CD1c-positive myeloid dendritic cell (primary cell): ENCODE results near the gene GATA6.
"Not testable (repeated sequence)": the region's sequence is repeated elsewhere in the genome, so short reads cannot be mapped to it uniquely, and the experiment has no call there.

ENCODE experiments used
- DNase-seq: peaks from one replicate; pipeline ENCODE4 v3.0.0-alpha.2; 2016; ENCODE audit errors: extremely low spot score

GATA6 gene

DNA sequence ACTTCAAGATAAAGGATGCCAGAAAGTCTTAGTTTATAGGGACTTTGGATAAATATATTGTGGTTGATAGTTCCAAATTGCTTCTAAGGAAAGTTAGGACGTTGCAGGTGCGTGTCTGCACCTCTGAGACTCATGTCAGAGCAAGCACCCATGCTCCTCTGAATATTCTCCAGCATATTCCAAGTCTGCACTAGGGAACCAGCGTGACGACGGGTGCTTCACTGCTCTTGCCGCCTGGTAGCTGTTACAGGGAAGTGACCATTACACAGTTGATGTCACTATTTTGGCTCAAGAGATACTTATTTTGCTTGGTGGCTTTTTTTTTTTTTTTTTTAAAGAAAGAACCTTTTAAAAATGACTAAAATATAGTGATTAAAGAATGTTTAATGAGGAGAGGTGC, 35.6 kb downstream of the GATA6 start:
- DNase-seq: no peak

GRCh38 chr18:22207021-22207758, 37.8 kb downstream of the GATA6 start:
- DNase-seq: no peak

- DNase-seq: no peak
These were observed 40.9 kb downstream of the GATA6 start for GRCh38 chr18:22210311-22210754.

DNA sequence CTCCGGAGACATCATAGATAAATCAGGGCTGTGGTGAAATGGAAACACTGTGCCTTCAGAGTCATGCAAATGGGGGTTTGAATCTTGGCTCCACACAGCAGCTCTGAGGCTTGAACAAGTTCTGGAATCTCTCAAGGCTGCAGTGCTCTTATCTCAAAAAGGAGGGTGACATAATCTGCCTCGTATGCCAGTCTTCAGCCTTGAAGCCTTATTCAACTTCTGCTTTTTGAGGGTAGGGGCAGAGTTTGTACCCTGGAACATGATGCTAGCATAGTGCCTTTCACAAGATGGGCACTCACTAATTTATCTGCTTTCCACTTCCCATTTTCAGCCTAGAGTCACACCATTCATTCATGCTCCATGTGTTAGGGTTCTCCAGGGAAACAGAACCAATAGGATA, 42.3 kb downstream of the GATA6 start:
- DNase-seq: no peak

DNA sequence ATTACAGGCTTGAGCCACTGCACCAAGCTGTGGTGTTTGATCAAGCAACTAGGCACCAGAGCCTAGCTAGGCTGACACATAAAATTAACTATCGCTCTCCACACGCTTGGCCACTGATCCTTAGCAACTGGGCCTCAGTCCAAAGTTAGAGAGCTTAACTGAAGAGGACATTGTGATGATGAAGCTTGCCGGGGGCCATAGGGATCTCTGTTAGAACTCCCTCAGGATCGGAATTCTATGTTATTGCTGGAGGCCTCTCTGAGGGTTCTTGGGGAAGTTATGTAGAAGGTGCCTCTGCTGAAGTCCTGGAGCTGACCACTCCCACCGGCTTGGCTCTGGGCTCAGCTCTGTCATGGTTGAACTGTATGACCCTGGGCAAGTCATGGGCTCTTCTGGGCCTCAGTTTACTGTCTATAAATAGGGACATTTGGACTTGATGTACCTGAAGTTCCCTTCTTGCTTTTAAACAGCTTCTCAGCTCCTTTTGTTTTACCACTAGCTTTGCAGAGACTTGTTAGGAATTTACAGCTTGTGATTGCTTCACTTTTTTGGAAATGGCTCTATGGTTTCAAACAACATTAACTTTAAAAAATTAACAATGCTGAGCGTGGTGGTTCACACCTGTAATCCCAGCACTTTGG, 44.1 kb downstream of the GATA6 start:
- DNase-seq: no peak

DNA sequence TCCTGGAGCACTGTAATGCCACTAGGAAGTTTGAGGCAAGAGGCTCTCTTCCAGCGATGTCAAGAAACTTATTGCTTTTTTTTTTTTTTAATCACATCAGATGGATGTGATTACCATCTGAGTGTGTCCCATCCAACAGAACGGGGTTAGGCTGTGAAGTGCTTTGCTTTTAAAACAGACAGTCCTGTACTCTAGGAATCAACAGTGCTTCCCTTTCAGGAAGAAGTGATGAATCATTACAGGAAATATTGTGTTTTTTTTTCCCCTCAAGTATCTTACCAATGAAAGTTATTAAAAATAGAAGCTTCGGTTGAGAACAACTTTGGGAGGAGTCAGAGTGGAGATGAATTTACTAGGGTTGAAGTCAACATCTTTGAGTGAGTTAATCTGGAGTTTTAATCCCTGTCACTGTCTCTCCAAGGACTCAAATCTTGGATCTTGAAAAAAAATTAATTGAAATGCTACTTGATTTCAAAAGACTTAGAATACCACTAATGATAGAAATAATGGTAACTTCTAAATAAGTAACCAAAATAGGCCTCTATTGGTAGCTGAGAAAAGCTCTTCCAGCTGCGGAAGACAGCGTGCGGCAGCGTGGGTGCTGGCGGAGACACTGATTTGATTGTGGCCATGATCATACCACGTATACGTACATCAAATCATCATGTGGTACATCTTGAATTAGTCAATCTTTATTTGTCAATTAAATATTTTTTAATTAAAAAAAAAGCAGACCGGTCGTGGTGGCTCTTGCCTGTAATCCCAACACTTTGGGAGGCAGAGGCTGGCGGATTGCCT, 45.5 kb downstream of the GATA6 start:
- DNase-seq: no peak

- DNase-seq: no peak
These were observed 49.4 kb downstream of the GATA6 start for GRCh38 chr18:22218835-22219234.

DNA sequence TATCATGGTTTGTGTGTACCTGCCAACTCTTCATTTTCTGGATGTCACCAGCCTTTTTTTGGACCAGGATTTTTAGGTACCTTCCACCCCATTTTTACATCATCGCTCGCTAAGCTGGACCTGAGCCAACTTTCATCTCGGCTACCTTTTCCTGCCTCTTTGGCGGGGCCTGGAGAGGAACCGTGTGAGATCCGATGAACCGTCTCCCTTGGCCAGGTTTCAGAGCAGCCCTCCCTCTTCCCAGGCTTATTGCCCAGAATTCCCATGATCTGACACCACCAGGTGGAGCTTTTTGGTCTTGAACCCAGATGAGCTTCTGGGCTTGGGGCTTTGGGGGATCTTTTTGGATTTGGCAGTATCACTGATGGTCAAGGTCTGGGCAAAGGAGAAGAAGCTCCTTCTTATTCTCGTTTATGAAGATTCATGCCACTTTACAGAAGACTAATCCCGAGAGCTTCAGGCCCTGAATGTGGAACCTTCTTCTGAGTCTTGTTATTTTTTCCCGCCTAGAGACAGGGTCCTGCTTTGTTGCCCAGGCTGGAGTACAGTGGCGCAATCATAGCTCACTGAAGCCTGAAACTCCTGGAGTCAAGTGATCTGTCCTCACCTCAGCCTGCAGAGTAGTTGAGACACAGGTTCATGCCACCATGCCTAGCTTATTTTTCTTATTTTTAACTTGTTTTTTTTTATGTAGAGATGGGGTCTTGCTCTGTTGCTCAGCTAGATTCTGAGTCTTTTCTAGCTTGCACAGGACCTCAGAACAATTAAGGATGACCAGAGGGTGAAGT, 50.4 kb downstream of the GATA6 start:
- DNase-seq: no peak

GRCh38 chr18:22220585-22220984, 51.2 kb downstream of the GATA6 start:
- not testable (repeated sequence) for DNase-seq

GRCh38 chr18:22221350-22221749, 52.0 kb downstream of the GATA6 start:
- DNase-seq: no peak

DNA sequence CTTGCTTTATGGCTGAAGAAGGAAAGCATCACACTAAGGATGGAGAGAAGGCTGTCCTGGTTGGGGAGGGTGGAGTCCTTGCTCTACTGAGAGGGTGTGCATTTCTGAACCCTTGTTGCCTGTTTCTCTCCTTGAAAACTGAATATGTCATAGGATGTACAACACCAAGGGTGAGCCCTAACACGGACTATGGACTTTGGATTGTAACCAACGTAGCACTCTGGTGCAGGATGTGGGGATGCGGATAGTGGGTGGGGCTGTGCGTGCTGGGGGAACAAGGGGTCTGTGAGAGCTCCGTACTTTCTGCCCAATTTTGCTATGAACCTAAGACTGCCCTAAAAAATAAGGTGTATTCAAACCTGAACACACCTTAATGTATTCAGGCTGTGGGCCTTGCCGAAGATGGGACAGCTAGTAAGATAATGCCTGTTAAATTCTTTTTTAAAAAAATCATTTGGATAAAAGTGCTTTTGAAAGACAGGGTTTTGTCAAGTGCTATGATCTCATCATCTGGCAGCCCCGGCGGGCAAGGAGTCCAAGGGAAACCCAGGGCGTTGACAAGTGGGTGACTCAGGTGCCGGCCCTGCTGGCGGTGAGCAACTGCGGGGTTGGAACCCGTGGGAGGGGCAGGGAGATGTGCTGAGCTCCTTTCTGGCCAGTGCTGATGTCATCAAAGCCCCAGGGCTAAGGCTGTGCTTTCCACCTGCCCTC, 54.0 kb downstream of the GATA6 start:
- DNase-seq: no peak

DNA sequence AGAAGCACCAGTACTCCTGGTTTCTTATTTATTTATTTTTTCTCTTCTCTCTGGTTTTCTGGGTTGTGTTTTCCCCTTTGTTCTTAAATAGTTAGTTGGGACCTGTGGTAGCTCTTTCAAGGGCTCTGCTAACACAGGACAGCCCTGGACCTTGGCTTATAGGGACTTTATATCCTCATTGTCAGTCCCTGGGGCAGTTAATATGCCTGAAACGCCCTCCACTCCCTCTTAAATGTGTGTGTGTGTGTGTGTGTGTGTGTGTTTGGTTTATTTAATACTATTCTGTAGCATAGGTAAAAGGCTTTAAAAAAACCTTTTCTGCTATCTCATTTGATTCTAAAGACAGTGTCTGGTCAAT, 54.6 kb downstream of the GATA6 start:
- DNase-seq: no peak

DNA sequence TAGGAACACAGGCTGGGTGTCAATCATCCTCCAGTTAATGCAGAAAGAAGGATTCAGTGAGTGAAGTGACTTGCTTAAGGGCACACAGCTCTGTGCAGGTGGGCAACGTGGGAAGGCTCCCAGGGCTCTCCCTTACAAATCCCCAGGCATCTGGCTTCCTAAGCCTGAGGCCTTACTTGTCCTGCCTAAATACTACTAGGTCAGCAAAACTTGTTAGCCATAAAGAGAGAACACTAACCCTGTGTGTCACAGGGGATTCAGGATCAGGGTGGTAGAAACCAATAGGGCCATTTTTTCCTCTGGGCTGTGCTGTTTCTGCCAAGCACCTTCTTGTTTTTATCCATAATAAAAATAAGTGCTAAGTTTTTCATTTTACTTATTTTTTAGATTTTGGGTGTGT, 55.0 kb downstream of the GATA6 start:
- no peak for DNase-seq

GRCh38 chr18:22226801-22227200, 57.4 kb downstream of the GATA6 start:
- DNase-seq: no peak

DNA sequence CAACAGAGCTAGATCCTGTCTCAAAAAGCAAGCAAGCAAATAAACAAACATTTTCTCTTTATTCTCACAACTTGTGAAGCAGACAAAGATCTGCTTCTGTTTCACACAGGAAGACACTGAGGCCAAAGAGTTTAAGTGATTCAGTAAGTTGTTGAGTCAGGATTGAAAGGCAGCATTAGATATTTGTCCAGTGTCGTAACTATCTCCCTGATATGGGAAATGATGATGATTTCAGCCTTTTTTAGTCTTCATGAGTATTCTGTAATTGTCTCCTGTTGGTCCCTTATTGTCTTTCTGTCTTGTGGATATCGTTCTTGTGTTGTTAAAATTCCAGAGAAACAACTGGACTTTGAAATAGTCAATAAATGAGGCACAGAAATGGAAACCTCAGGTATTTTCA, 59.6 kb downstream of the GATA6 start:
- DNase-seq: no peak

DNA sequence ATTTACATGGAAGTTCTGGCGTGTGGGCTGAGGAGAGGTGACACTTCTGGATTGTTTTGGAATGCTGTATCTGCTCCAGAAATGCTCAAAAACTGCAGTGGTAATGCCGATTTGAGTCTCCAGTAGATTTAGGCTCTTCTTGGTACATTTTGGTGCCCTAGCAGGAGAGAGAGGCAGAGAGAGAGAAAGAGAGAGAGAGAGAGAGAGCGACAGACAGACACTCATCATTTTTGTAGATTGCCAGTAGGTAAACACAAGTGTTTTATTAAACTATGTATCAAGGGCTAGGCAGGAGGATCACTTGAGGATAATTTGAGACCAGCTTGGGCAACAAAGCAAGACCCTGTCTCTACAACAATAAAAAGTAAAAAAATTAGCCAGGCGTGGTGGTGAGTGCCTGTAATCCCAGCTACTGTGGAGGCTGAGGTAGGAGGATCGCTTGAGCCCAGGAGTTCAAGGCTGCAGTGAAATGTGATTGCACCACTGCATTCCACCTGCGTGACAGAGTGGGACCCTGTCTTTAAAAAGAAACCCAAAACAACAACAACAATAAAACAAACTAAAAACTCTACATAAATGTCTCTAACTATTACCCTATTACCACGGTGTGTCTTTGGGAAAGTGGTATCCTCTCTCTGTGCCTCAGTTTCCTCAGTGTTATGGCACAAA, 60.2 kb downstream of the GATA6 start:
- DNase-seq: no peak

- no peak for DNase-seq
These were observed 61.1 kb downstream of the GATA6 start for GRCh38 chr18:22230471-22230945.

GRCh38 chr18:22233266-22233665, 63.9 kb downstream of the GATA6 start:
- DNase-seq: no peak

GRCh38 chr18:22238036-22238435, 68.6 kb downstream of the GATA6 start:
- no peak for DNase-seq

DNA sequence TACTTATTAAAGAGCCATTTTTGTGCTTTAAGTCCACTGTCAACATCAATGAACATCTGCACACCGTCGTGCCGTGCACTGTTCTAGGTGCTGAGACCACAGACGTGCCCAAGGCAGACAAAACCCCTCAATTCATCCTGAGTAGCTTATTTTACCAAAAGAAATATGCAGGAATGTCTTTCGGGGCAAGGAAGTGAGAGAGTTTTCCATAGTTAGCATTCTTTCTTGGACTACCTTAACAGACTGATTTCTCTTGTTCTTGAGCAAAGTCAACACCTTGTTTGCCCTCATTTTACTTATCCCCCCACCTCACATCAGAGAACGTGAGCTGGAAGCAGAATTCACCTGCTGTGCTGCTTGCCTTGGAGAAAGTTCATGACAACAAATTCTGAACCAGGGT, 69.3 kb downstream of the GATA6 start:
- DNase-seq: no peak

DNA sequence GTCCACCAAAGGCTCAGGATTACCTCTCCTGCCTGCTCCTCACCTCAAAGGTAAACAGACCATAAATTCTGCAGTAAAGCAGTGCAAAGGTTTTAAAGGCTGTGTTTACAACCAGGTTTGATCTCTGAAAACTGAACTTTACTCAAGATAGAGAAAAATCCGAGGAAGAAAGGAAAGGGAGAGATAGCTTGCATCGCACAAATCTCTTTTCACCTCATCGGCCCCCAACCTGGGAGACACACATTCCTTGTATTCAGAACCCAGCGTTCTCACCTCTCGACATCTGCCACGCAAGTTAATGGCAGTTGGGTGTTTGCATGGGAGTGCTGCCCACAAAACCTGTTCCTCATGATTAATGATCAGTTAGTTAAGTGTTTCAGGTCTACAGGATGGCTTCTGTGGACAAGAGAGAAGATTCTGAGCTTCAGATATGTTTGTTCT, 72.6 kb downstream of the GATA6 start:
- no peak for DNase-seq
